Coronary artery (tissue), 2 donors: ENCODE results near the gene MANSC4.

Experiments
- DNase-seq: peaks from one replicate; pipeline ENCODE4 v3.0.0-alpha.2; 2017; ENCODE audit warnings: low spot score
- H3K27ac ChIP-seq, 2 donors: fragments of 200-600 bp; sonication (generic); one replicate each; pipeline ENCODE4 v1.5.1; 2016 to 2019
- H3K4me3 ChIP-seq: fragments of 200-600 bp; sonication (generic); 2 replicates; pipeline ENCODE4 v1.5.1; 2016; ENCODE audit warnings: mild to moderate bottlenecking, moderate library complexity
- TF ChIP-seq, protein P1 (sequence below): fragments of 200-600 bp; sonication (generic); IDR thresholded peaks from one replicate; pipeline ENCODE4 v1.5.1; 2019; ENCODE audit warnings: antibody characterized with exemption

MANSC4 gene

DNA sequence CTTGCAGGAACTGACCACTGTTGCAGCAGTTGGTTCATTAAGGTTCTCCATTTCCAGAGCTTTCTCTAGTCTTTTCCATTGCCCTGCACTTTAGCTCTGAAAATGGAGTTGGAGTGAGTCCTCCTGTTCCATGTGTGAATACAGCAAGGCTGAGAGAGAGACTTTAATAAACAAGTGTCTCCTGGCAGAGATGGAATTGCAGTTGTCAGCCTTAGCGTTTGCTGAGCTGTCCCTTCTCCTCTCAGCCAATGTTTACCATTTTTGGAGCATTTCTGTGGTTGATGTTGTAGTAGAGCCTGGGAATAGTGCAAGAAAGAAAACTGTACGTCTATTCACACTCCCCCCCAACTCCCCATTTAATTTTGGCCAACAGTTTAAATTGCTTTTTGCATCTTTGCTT lies 7.5 kb upstream of the MANSC4 start:
- DNase-seq: no peak
- no peak overlapping the region for H3K4me3 ChIP-seq
- TF ChIP-seq, protein P1, sequence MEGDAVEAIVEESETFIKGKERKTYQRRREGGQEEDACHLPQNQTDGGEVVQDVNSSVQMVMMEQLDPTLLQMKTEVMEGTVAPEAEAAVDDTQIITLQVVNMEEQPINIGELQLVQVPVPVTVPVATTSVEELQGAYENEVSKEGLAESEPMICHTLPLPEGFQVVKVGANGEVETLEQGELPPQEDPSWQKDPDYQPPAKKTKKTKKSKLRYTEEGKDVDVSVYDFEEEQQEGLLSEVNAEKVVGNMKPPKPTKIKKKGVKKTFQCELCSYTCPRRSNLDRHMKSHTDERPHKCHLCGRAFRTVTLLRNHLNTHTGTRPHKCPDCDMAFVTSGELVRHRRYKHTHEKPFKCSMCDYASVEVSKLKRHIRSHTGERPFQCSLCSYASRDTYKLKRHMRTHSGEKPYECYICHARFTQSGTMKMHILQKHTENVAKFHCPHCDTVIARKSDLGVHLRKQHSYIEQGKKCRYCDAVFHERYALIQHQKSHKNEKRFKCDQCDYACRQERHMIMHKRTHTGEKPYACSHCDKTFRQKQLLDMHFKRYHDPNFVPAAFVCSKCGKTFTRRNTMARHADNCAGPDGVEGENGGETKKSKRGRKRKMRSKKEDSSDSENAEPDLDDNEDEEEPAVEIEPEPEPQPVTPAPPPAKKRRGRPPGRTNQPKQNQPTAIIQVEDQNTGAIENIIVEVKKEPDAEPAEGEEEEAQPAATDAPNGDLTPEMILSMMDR: no peak
- H3K27ac ChIP-seq: no peak overlapping the region

DNA sequence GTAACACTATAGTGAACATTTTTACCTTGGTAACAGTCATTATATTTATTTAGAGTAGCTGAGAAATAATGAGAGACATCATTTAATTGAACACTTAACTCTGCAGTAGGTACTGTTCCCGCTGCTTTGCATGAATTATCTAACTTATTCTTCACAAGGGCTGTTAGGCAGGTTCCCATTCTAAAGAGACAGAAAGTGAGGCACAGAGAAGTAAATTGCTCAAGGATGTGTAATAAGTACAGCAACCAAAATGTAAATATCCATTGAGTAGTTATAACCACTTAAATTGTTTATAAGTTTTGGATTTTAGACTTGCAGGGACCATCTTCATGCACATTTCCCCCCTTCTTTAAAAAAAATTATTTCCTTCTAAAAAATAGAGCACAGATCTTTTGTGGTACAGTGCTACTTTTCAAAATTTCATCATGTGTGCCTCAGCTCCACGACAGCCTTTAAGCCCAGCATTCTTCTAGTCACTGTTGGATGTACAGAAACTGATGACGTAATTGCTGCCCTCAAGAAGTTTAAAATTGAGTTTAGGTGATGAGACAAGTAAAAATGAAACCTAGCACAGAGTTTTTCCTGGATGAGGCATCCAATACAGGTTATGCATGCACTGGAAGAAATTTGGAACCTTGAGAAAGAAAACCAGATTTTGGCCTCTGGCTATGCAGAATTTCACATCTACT lies 6.0 kb upstream of the MANSC4 start:
- Histone ChIP-seq H3K27ac (no peak overlapping the region), H3K4me3 (no peak overlapping the region)
- TF ChIP-seq, protein P1: no peak
- DNase-seq: no peak

DNA sequence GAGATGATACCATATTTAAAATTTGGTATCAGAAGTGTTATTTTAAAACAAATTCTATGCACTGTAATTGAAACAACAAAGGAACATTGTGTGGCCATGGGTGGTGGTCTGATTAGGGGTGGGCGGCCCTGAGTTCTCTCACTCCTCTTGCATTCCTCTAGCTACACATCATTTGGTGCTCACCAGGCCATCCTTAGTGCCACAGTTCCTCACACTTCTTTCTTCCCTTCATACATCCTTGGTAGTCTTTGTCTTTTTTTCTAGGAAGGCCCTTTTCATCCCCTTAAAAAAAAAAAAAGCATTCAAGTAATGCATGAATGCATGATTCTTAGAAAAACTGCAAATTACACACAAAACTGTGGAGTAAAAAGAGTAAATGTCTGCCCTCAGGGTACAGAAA lies 2.4 kb upstream of the MANSC4 start:
- no peak for DNase-seq
- TF ChIP-seq, protein P1: no peak
- Histone ChIP-seq H3K27ac (no peak overlapping the region), H3K4me3 (peak overlapping the region; percentile 81)

DNA sequence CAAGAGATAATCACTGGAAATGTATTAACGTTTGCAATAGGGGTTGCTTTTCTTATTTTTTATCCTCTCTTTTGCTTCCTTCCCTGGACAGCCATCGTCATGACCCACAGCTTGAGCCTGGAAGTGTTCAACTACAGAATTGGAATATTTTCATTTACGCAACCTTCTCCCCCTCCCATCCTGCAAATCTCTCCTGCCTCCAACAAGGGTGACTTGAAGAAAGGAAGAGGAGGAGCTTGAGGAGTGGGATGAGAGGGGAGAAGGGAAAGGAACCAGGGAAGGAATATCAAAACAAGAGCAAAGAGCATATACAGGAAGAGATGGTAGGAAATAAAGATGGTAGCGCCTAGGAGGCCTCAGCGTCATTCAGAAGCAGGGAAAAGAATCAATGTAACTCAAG lies 1.6 kb upstream of the MANSC4 start:
- TF ChIP-seq, protein P1: no peak
- no peak for DNase-seq
- Histone ChIP-seq H3K4me3 (peak overlapping the region; percentile 81), H3K27ac (peak overlapping the region; percentile 75 to 97)

DNA sequence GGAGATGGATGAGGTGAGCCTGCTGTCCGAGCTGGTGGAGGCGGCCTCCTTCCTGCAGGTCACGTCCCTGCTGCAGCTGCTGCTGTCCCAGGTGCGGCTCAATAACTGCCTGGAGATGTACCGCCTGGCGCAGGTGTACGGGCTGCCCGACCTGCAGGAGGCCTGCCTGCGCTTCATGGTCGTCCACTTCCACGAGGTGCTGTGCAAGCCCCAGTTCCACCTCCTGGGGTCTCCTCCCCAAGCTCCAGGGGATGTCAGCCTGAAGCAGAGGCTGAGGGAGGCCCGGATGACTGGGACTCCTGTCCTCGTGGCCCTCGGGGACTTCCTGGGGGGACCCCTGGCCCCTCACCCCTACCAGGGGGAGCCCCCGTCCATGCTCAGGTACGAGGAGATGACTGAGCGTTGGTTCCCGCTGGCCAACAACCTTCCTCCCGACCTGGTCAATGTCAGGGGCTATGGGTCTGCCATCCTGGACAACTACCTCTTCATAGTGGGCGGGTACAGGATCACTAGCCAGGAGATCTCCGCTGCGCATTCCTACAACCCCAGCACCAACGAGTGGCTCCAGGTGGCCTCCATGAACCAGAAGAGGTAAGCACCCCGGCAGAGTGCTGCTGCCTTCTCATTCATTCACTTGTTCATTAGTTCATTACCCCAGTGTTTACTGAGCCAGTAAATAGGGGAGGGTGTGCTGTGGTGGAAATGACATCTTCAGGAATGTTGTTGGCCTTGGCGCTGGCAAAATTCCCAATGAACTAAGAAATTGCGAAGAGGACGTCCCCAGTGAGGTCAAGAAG lies 774 bp upstream of the MANSC4 start:
- peak overlapping the region; percentile 75 to 97 for H3K27ac ChIP-seq
- TF ChIP-seq, protein P1: no peak
- peak; percentile 75 for DNase-seq
- peak overlapping the region; percentile 81 for H3K4me3 ChIP-seq

DNA sequence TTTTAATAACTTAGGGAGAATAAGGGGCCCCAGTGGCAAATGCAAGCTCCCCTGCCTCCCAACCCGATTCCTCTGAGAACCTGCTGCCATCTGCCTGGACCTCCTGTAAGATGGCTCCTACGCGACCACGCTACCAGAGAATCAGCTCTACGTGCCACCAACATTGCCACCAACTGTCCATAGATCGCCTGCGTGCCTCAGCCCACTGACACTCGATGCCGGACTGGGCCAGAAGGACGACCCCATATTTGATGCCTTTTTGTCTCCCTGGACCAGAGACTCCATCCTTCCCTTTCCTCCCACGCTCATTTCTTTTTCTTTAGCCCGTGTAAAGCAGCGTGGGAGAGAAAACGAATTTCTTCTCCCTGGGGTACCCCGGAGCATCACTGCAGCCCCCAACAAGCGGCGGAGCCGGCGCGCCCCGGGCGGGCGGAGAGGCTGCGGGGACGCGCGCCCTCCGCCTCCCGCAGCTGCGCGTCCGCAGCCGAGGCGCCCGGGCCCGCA lies 568 bp downstream of the MANSC4 start:
- peak overlapping the region; percentile 75 to 97 for H3K27ac ChIP-seq
- TF ChIP-seq, protein P1: no peak
- no peak for DNase-seq
- H3K4me3 ChIP-seq: peak overlapping the region; percentile 81
